Suprapubic skin (tissue), 4 donors: ENCODE measurements around the gene SRRT.

Experiments
- CTCF ChIP-seq, 2 donors: fragments of 200-600 bp in 1 of 2; fragments of 450-650 bp in 1 of 2; sonication (generic) in 1 of 2; IDR thresholded peaks; one replicate each; pipeline ENCODE4 v1.5.1; 2016 to 2019; ENCODE audit warnings: antibody characterized with exemption in 2 of 2, mild to moderate bottlenecking in 1 of 2, moderate library complexity in 1 of 2
- EP300 ChIP-seq: sonication (generic); formaldehyde crosslinking; IDR thresholded peaks from one replicate; pipeline ENCODE4 v1.6.1; 2017; ENCODE audit warnings: antibody characterized with exemption
- POLR2A ChIP-seq, 2 donors: fragments of 450-650 bp; IDR thresholded peaks; one replicate each; pipeline ENCODE4 v1.6.1; 2017; ENCODE audit warnings: antibody characterized with exemption in 2 of 2, mild to moderate bottlenecking in 2 of 2, moderate library complexity in 2 of 2
- POLR2AphosphoS5 ChIP-seq, 3 donors: sonication (generic); formaldehyde crosslinking; IDR thresholded peaks; one replicate each; pipeline ENCODE4 v1.6.1; 2017; ENCODE audit warnings: antibody characterized with exemption in 3 of 3

- no peak for TF ChIP-seq CTCF (IDR thresholded peaks at IDR 0.05)
- TF ChIP-seq POLR2A (IDR thresholded peaks at IDR 0.05), result no peak
- no peak for TF ChIP-seq POLR2AphosphoS5 (IDR thresholded peaks at IDR 0.05)
- no peak for TF ChIP-seq EP300
Observed at GRCh38 chr7:100860702-100861615, 13.9 kb upstream of the SRRT start.
